Hypothalamus (tissue), 51 donors: Measurements from ENCODE around the gene NECAB3.
"Not testable (repeated sequence)": the region's sequence is repeated elsewhere in the genome, so short reads cannot be mapped to it uniquely, and the experiment has no call there.

ENCODE experiments used
- DNase-seq, 51 donors: peaks; one replicate each; lab custom pipeline; 2025; lab: John Stamatoyannopoulos, UW

The NECAB3 gene

DNA sequence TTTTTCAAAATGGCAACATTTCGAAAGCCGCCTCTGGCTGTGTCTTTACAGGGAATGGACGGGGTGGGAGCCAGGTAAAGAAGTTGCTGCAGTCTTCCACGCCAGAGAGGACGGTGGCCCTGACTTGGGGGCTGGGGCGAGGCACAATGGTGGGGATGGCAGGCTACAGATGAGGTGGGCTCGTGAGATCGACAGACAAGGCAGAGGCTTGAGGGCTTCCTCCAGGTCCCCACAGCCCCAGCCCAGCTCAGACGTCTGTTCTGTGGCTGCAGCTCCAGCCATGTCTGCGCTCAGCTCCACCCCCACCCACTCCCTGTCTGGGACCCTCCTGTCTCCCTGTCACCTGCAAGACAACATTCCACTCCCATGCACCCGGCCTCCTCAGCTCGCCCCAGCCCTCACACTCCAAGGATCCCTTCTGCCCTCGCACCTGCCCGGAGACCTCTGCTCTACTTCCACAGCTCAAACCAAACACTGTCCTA is 19.5 kb downstream of the NECAB3 start:
- DNase-seq, result no peak

- no peak for DNase-seq
These were observed 20.2 kb downstream of the NECAB3 start for GRCh38 chr20:33653900-33654596.

DNA sequence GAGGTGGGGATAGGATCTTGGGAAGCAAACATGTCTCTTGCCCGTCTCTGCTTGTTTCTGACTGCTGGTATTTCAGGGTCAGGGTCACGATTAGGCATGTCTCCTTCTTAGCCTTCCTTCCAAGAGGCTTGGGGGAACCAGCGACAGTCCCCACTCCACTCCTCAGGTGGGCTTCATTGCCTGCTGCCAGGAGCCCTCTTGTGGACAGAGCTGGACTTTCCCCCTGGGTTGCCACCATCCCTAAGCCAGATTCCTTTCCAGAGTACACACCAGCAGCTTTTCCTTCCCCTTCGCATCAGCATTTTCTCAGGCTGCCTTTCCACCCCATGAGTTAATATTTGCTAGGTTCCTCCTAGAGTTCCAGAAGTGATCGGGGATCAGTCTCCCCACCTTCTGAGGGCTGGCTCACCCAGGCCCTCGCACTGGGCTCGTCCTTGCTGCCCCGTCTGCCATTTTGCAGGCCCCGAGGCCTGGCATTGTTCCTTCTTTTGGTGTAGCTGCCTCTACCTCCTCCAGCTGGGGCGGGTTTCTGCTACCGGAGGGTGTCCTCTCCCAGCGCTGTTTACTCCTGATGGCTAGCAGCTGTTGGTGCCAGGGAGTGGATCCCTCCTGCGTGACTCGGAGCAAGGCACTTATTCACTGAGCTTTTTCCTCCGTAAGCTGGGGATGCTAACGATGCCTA is 20.9 kb downstream of the NECAB3 start:
- DNase-seq, result peak in 42 of 51 donors; percentile 8 to 77 (median 43)

DNA sequence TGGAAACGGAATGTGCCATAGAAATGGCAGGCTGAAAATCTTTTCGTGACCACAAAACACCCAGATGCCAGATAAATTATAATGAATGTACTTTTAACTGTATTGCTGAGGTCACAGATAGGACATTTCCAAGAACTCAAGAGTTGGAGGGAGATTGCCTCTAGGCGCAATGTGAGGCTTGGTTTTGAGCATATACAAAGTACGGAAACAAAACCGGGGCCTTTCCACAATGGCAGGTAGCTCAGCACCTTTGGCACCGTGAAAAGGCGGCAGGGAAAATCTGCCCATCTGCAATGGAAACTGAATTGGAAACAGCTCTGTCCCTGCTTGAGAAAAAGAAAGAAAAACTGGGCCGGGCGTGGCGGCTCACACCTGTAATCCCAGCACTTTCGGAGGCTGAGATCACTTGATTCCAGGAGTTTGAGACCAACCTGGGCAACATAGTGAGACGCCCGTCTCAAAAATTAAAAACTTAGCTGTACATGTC is 22.6 kb downstream of the NECAB3 start:
- no peak for DNase-seq

GRCh38 chr20:33650753-33651561 is 23.3 kb downstream of the NECAB3 start:
- no peak for DNase-seq

- no peak for DNase-seq
These were observed 24.0 kb downstream of the NECAB3 start for GRCh38 chr20:33650111-33650752.

GRCh38 chr20:33649201-33649681 is 25.0 kb downstream of the NECAB3 start:
- DNase-seq, result peak in 29 of 51 donors; percentile 12 to 68 (median 34)

DNA sequence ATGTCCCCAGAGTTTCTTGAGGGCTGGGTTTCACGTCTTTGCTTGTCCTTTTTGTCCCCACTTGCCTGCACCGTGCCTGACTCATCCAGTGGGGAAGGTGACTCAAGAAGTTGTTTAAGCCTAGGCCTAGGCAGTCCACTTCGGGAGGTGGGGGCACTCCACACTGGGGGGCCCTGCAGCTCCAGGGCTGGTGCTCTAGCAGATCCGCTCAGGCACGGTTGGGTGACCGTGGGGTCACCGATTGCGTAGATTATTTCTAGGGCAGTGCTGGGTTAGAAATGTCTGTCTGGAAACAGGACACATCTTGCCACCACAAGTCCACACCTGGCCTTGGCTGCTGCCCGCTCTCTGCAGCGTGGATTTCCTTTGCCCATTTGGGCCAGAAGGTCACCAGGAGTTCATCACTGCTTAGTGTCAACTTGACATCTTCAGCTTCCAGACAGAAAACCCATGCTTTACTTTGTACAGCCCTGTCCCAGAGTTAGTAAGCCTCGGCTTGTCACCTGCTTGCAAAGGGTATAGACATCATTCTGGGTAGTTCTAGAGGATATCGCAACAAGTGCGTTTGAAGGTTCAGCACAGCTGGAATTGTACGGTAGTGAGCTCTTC is 25.7 kb downstream of the NECAB3 start:
- DNase-seq, result peak in 1 of 51 donors; percentile 22

DNA sequence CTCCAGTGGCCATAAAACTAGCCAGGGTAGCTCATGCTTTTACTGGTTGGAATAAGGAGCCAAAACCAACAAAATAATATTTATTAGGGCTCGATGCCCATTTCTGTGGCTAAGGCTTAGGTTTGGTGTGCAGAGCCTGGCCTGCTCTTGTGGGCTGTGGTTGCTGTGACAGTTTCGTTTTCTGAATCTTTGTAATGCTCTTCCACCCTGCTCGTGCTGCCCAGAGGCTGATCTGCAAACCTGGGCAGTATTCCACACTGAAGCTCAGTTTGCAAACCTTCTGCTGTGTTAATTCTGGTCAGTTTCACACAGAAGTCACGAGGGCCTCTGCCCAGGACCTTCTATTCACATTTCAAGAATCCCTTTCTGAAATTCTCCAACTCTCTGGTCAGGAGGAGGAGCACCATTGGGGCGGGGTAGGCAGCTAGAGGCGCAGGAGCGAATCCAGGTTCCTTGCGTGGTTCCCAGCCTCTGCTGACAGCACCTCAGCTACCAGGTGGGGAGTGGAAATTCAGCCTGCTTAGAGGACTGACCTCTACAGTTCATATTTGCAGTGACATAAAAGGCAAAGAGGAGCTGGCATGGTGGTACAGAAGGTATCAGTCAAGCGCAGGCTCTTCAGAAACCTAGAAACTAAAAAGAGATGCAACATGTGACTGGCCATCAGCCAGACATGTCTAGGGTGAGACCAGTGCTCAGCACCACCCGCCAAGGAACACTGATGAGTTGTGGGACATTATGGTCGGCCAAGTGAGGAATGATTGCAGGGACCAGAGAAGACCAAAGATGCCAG is 26.4 kb downstream of the NECAB3 start:
- no peak for DNase-seq

DNA sequence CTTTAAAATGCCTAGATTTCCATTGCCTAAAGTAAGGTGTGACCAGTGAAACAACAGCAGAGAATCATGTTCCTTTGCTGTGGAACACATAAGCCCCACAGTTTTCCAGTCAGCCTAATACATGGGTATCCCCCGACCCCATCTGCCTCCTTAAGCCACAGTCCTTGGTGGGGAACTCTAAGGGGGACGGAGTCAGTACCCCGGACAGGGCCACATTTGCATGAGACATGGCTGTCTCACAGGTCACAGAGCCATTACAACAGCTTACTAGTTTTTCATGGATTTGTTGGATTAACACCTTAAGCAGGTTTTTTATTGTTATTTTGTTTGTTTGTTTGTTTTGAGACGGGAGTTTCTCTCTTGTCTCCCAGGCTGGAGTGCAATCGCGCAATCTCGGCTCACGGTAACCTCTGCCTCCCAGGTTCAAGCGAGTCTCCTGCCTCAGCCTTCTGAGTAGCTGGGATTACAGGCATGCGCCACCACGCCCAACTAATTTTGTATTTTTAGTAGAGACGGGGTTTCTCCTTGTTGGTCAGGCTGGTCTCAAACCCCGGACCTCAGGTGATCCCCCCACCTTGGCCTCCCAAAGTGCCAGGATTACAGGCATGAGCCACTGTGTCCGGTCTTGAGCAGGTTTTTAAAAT is 27.1 kb downstream of the NECAB3 start:
- DNase-seq, result not testable (repeated sequence)

- DNase-seq, result no peak
These were observed 28.0 kb downstream of the NECAB3 start for GRCh38 chr20:33646191-33646590.

DNA sequence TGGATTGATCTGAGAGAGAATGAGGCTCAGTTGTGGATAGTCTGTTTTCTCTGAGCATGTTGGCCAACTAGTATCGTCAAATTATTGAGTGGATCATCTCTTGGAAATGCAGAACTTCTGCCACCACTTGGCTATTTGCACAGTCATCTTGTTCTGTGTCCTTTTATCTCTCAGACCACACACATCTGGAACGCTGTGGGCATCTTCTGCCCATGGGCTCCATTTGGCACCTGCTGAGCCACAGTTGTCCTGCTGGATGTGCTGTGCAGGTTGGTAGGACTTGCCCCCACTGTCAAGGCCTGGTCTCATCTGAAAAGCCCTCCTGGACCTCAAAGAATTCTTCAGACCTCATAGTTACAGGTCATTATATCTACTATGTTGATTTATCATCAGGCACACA is 28.8 kb downstream of the NECAB3 start:
- DNase-seq, result no peak

- no peak for DNase-seq
These were observed 29.2 kb downstream of the NECAB3 start for GRCh38 chr20:33645072-33645358.

GRCh38 chr20:33644313-33645071 is 29.7 kb downstream of the NECAB3 start:
- DNase-seq, result no peak

DNA sequence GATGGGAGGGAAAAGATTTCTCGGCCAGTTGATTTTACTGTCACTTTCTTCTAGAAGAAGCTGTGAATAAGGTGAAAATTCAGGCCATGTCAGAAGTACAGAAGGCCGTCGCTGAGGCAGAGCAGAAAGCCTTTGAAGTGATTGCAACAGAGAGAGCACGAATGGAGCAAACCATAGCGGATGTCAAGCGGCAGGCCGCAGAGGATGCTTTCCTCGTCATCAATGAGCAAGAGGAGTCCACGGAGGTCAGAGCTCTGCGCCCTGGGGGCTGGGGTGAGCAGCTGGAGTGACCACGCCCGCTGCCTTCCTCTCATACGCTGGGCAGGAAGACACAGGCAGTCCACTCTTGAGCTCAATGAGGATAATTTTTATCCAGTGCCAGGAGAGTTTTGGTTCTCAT is 33.9 kb downstream of the NECAB3 start:
- no peak for DNase-seq

GRCh38 chr20:33636776-33637175 is 37.5 kb downstream of the NECAB3 start:
- no peak for DNase-seq

DNA sequence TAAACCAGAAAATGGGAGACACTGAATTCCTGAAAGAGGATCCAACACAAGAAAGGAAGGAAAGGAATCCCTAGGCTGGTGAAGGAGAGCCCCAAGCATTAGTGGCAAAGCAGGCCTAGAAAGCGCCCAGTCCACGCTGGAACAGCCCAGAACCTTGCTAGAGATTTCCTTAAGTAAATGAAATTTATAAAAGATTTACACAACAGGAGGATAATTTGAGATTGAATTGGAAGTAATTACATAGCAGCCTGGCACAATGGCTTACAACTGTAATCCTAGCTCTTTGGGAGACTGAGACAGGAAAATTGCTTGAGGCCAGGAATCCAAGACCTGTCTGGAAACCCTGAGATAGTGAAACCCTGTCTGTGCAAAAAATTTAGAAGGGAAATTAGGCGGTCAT is 38.9 kb downstream of the NECAB3 start:
- no peak for DNase-seq

DNA sequence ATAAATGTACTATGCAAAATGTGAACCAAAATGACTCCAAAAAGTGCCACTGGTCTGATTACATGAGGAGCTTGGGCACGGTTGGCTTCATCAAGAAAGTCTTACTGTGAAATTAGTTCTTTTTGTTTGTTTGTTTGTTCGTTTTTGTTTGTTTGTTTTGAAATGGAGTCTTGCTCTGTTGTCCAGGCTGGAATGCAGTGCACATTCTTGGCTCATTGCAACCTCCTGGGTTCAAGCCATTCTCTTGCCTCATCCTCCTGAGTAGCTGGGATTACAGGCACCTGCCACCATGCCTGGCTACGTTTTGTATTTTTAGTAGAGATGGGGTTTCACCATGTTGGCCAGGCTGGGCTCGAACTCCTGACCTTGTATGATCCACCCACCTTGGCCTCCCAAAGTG is 42.3 kb downstream of the NECAB3 start:
- not testable (repeated sequence) for DNase-seq
